Neuronal stem cell (in vitro differentiated cells): ENCODE results near the gene MRGPRF. TPM values are rescaled to one million over a fixed set of nuclear protein-coding genes. Genes with fewer than 3 reads are reported as not detected.

ENCODE experiments used
- DNase-seq: peaks from one replicate; pipeline ENCODE4 v3.0.0-alpha.2; 2013; ENCODE audit warnings: low spot score
- H2AFZ ChIP-seq: one replicate; pipeline ENCODE4 v1.6.1; 2013; ENCODE audit warnings: mild to moderate bottlenecking, low read length, inconsistent platforms
- H2AK5ac ChIP-seq: 2 replicates; pipeline ENCODE4 v1.6.1; 2013; ENCODE audit warnings: low read depth, mild to moderate bottlenecking, inconsistent platforms, low read length, moderate library complexity, mixed read lengths
- H2BK120ac ChIP-seq: 2 replicates; pipeline ENCODE4 v1.6.1; 2013; ENCODE audit warnings: low read depth, mild to moderate bottlenecking, inconsistent platforms, low read length, moderate library complexity, mixed read lengths
- H2BK12ac ChIP-seq: one replicate; pipeline ENCODE4 v1.6.1; 2013; ENCODE audit warnings: low read length, inconsistent platforms
- H2BK15ac ChIP-seq: 2 replicates; pipeline ENCODE4 v1.6.1; 2013; ENCODE audit warnings: mild to moderate bottlenecking, low read length, inconsistent platforms, mixed read lengths
- H2BK5ac ChIP-seq: one replicate; pipeline ENCODE4 v1.6.1; 2013; ENCODE audit warnings: inconsistent platforms, mild to moderate bottlenecking, low read length, moderate library complexity
- H3K14ac ChIP-seq: one replicate; pipeline ENCODE4 v1.6.1; 2013; ENCODE audit warnings: low read length, inconsistent platforms
- H3K18ac ChIP-seq: 2 replicates; pipeline ENCODE4 v1.6.1; 2013; ENCODE audit warnings: low read length, inconsistent platforms
- H3K23ac ChIP-seq: 2 replicates; pipeline ENCODE4 v1.6.1; 2013; ENCODE audit warnings: low read depth, mild to moderate bottlenecking, mixed read lengths, low read length, inconsistent platforms; ENCODE audit not compliant: poor library complexity
- H3K27ac ChIP-seq: replicated peaks from 3 replicates; pipeline ENCODE4 v1.5.1; 2013; ENCODE audit warnings: low read length, inconsistent platforms
- H3K27me3 ChIP-seq, 3 experiments: 2 replicates each; pipeline ENCODE4 v1.6.1; 2013; ENCODE audit warnings: low read length in 3 of 3, mild to moderate bottlenecking in 2 of 3, inconsistent platforms in 1 of 3, low read depth in 1 of 3, mixed read lengths in 1 of 3, moderate library complexity in 1 of 3; ENCODE audit not compliant: control insufficient read depth in 3 of 3, insufficient read depth in 3 of 3
- H3K36me3 ChIP-seq, 2 donors: replicated peaks in 1 of 2; 2 replicates each; pipeline ENCODE4 v1.6.1; 2013; ENCODE audit warnings: low read length in 2 of 2; ENCODE audit not compliant: control insufficient read depth in 2 of 2, insufficient read depth in 2 of 2
- H3K4ac ChIP-seq: 2 replicates; pipeline ENCODE4 v1.6.1; 2013; ENCODE audit warnings: inconsistent platforms, mild to moderate bottlenecking, low read length, moderate library complexity
- H3K4me1 ChIP-seq, 2 donors: 1 replicate in 1 of 2; 2 replicates in 1 of 2; pipeline ENCODE4 v1.6.1; 2013; ENCODE audit warnings: low read length in 2 of 2, low read depth in 1 of 2; ENCODE audit not compliant: control insufficient read depth in 2 of 2, insufficient read depth in 1 of 2
- H3K4me2 ChIP-seq: one replicate; pipeline ENCODE4 v1.6.1; 2013; ENCODE audit warnings: mild to moderate bottlenecking, low read length, inconsistent platforms; ENCODE audit not compliant: insufficient read depth, poor library complexity, severe bottlenecking
- H3K4me3 ChIP-seq, 2 donors: 2 replicates each; pipeline ENCODE4 v1.5.1; 2013; ENCODE audit warnings: low read length in 2 of 2, mild to moderate bottlenecking in 2 of 2, inconsistent platforms in 1 of 2, moderate library complexity in 1 of 2
- H3K79me1 ChIP-seq: one replicate; pipeline ENCODE4 v1.6.1; 2013; ENCODE audit warnings: low read depth, mild to moderate bottlenecking, inconsistent platforms, low read length, moderate library complexity
- H3K9ac ChIP-seq: one replicate; pipeline ENCODE4 v1.6.1; 2013; ENCODE audit warnings: mild to moderate bottlenecking, low read depth, low read length, inconsistent platforms; ENCODE audit not compliant: poor library complexity
- H3K9me3 ChIP-seq, 2 donors: replicated peaks in 1 of 2; 2 replicates each; pipeline versions ENCODE3 to v1.6.1; 2013; ENCODE audit warnings: low read length in 2 of 2, mild to moderate bottlenecking in 2 of 2, inconsistent platforms in 1 of 2, low read depth in 1 of 2, mixed read lengths in 1 of 2, moderate library complexity in 1 of 2; ENCODE audit not compliant: control insufficient read depth in 2 of 2, insufficient read depth in 1 of 2
- H4K8ac ChIP-seq: one replicate; pipeline ENCODE4 v1.6.1; 2013; ENCODE audit warnings: low read depth, mild to moderate bottlenecking, inconsistent platforms, low read length, moderate library complexity
- H4K91ac ChIP-seq: one replicate; pipeline ENCODE4 v1.6.1; 2013; ENCODE audit warnings: low read length, low read depth, mild to moderate bottlenecking, inconsistent platforms; ENCODE audit not compliant: poor library complexity
- WGBS, 2 donors: extraction: QIAGEN DNeasy Blood & Tissue Kit; methylation state at CpG; one replicate each; pipeline ENCODE4 v1.1.7; 2013; ENCODE audit warnings: missing lambda C conversion rate in 2 of 2, mixed read lengths in 1 of 2; ENCODE audit not compliant: insufficient read length in 2 of 2, insufficient replicate concordance in 1 of 2; ENCODE audit errors: extremely low coverage in 2 of 2; 5-methylcytosine and 5-hydroxymethylcytosine counted together
- polyA plus RNA-seq, 2 experiments: library from polyadenylated mRNA; stranded (reverse); fragments of 200-250 nt; gene quantifications; one replicate each; pipeline ENCODE4 v1.2.3, GENCODE V29; 2013

MRGPRF gene, protein sequence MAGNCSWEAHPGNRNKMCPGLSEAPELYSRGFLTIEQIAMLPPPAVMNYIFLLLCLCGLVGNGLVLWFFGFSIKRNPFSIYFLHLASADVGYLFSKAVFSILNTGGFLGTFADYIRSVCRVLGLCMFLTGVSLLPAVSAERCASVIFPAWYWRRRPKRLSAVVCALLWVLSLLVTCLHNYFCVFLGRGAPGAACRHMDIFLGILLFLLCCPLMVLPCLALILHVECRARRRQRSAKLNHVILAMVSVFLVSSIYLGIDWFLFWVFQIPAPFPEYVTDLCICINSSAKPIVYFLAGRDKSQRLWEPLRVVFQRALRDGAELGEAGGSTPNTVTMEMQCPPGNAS
- 2.2 TPM for polyA plus RNA-seq (2013, experiment 1 of 2)
- 2.0 TPM for polyA plus RNA-seq (2013, experiment 2 of 2)

DNA sequence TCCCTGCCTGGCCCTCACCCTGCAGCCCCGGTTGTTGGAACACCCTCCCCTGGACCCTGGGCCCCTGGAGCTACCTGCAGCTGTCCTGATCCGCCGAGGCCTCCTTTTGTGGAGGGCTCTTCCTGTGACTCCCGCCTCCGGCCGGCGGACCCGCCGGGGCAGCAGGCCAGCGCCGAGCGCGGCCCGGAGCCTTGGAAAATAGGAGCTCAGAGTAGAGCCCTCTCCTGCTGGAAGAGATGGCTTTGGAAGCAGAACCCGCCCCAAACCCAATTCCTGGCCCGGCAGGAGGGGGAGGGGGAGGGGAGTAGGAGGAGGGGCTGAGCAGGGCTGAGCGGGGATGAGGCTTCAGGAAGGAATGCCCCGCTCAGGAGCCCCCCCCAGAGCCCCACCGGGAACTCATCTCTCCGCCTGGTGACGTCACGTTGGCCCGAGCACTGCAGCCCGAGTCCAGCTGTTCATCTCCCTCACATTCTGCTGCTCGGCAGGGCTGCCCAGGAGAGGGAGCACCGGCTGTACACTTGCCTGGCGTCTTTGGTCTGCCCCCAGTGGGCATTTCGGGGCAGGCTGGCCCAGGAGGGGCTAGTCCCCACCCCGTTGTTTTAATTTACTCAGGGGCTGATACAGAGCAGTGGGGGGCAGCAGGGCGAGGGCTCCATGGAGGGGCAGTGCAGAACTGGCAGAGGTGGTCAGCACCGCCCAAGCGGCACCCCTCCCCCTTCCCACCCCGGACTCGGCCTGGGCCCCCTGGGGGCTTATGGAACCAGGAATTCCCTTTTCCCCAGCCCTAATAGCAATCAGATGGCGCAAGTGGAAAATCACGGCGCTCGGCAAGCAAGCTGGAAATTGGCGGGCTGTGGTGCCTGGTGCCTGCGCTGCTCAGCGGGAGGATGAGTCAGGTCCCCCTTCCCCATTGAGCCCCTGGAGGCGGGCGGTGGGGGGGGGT, at the start of gene MRGPRF:
TSS of gene MRGPRF (minus strand) at position 238 of the 943 bp plus-strand sequence. CDS start 3,345 bp downstream, outside the sequence.
- peak within 1 kb of the TSS; percentile 5 for H4K91ac ChIP-seq
- peak within 1 kb of the TSS; percentile 43 for H2BK5ac ChIP-seq
- H3K4me3 ChIP-seq: peak within 1 kb of the TSS; percentile 21 to 68
- H3K18ac ChIP-seq: peak within 1 kb of the TSS; percentile 96
- H3K79me1 ChIP-seq: peaks cover 2% of the 10 kb centered on the region
- peak within 1 kb of the TSS; percentile 98 for H2AK5ac ChIP-seq
- no peak within 1 kb of the TSS for H3K27ac ChIP-seq
- peak within 1 kb of the TSS; percentile 25 for H4K8ac ChIP-seq
- peak within 1 kb of the TSS; percentile 73 for H2BK120ac ChIP-seq
- H2AFZ ChIP-seq: peak within 1 kb of the TSS; percentile 86
- peak within 1 kb of the TSS; percentile 82 for H2BK12ac ChIP-seq
- DNase-seq: no peak
- peak within 1 kb of the TSS; percentile 98 for H2BK15ac ChIP-seq
- H3K36me3 ChIP-seq: no peaks in the 10 kb centered on the region
- H3K27me3 ChIP-seq: peaks cover 0 to 64% (median 2%) of the 10 kb centered on the region in 3 experiments
- peak within 1 kb of the TSS; percentile 78 for H3K9ac ChIP-seq
- H3K23ac ChIP-seq: peak within 1 kb of the TSS; percentile 68
- H3K4ac ChIP-seq: peak within 1 kb of the TSS; percentile 77
- H3K14ac ChIP-seq: peak within 1 kb of the TSS; percentile 73
- no CpG with 5 or more reads among the region's 43 CpGs for WGBS, 2 donors
- peaks cover 45 to 49% of the 10 kb centered on the region in 2 donors for H3K4me1 ChIP-seq
- no peaks in the 10 kb centered on the region for H3K9me3 ChIP-seq
- peak within 1 kb of the TSS; percentile 78 for H3K4me2 ChIP-seq

DNA sequence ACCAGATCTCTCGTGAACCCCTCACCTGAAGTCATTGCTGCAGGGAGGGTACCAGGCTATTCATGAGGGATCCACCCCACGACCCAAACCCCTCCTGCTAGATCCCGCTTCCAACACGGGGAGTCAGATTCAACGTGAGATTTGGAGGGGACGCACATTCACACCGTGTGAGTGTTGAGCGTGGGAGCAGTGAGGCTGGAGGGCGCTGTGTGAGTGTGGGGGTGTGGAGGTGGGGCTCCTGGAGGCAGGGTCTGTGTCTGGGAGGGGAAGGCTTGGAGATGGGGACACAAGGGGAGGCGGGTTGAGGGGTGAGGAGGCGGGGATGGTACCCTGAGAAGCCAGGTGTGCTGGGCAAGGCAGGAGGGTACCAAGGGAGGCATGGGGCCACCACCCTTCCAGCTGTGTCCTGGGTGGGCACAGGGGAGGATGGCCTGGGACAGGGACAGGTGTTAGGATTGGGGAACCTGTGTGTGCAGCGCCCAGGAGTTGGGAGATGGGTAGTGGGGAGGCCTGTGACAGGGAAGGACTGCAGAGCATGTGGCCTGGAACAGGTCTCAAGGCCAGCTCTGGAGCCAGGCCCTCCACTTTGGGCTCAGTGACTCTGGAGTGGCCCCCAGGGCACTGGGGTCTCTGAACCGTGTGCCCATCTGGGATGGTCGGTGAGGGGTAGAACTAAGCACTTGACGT, 49.3 kb upstream of the MRGPRF start:
- H3K4ac ChIP-seq: no peak overlapping the region
- peaks cover 5 to 34% of the 10 kb centered on the region in 2 donors for H3K36me3 ChIP-seq
- no CpG with 5 or more reads among the region's 15 CpGs for WGBS, 2 donors

DNA sequence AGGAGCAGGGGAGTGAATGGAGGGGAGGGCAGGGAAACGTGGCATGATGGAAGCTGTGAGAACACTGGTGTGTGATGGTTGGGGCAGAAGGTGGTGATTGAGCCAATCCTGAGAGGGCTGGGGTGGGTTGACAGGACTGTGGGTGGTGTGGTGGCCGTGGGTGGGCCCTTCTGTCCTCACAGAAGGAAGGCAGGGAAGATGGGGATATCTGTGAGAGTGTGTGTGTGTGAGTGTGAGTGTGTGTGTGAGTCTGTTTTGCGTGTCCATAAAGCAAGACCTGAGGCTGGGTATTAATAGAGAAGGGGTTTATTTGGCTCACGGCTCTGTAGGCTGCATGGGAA, 48.6 kb upstream of the MRGPRF start:
- Histone ChIP-seq H2BK5ac (peak overlapping the region; percentile 71), H2BK15ac (no peak overlapping the region), H2BK120ac (no peak overlapping the region), H2BK12ac (no peak overlapping the region), H3K4me1 (no peaks in the 10 kb centered on the region), H3K4ac (no peak overlapping the region), H3K14ac (no peak overlapping the region), H3K4me3 (no peak overlapping the region), H3K4me2 (no peak overlapping the region), H3K79me1 (peaks cover 26% of the 10 kb centered on the region), H2AK5ac (no peak overlapping the region), H3K27me3 (no peaks in the 10 kb centered on the region), H4K91ac (no peak overlapping the region), H4K8ac (no peak overlapping the region), H3K9me3 (peaks cover 0 to 2% of the 10 kb centered on the region in 2 donors), H3K23ac (no peak overlapping the region), H3K9ac (no peak overlapping the region), H3K27ac (no peak overlapping the region), H3K18ac (no peak overlapping the region), H2AFZ (no peak overlapping the region), H3K36me3 (peaks cover 5 to 34% of the 10 kb centered on the region in 2 donors)
- WGBS, 2 donors: no CpG with 5 or more reads among the region's 4 CpGs
- DNase-seq: no peak

More for the DNA sequence above, 49.3 kb upstream of the MRGPRF start:
- Histone ChIP-seq H3K27me3 (no peaks in the 10 kb centered on the region), H3K9ac (no peak overlapping the region), H2BK15ac (no peak overlapping the region), H4K91ac (no peak overlapping the region), H3K79me1 (peaks cover 27% of the 10 kb centered on the region), H3K23ac (peak overlapping the region; percentile 1), H2BK120ac (no peak overlapping the region), H3K4me3 (no peak overlapping the region), H3K18ac (no peak overlapping the region), H3K27ac (no peak overlapping the region), H2AK5ac (no peak overlapping the region), H3K14ac (no peak overlapping the region), H4K8ac (no peak overlapping the region), H2BK12ac (no peak overlapping the region), H3K4me1 (no peaks in the 10 kb centered on the region), H3K4me2 (no peak overlapping the region), H2BK5ac (peak overlapping the region; percentile 53), H2AFZ (no peak overlapping the region), H3K9me3 (peaks cover 0 to 2% of the 10 kb centered on the region in 2 donors)
- no peak for DNase-seq
